HEK293 (cell line): ENCODE results near the gene CADPS2.

Experiments used
- CTCF ChIA-PET: fragments of 350-600 bp; formaldehyde crosslinking; extraction: SDS; loops from one replicate; lab custom pipeline; 2021; ENCODE audit warnings: antibody characterized with exemption; lab: Yijun Ruan, JAX
- POLR2A ChIA-PET: fragments of 300-600 bp; formaldehyde crosslinking; extraction: SDS; loops from one replicate; lab custom pipeline; 2020; ENCODE audit warnings: antibody characterized with exemption, inconsistent platforms; lab: Yijun Ruan, JAX
- H3K27ac ChIP-seq: fragments of 200-500 bp; sonication (Bioruptor generic); 2 replicates; pipeline ENCODE4 v1.5.1; 2014; ENCODE audit warnings: low read depth, low read length, control low read depth, inconsistent platforms; ENCODE audit errors: extremely low read depth
- H3K36me3 ChIP-seq, 2 experiments: fragments of 200-500 bp in 1 of 2; sonication (Bioruptor generic) in 1 of 2; 1 replicate in 1 of 2; 2 replicates in 1 of 2; pipeline ENCODE4 v1.5.1; 2014 to 2017; ENCODE audit warnings: inconsistent platforms in 2 of 2, low read length in 2 of 2; ENCODE audit not compliant: control insufficient read depth in 2 of 2, insufficient read depth in 1 of 2
- H3K4me1 ChIP-seq: fragments of 200-500 bp; sonication (Bioruptor generic); 2 replicates; pipeline ENCODE4 v1.5.1; 2014; ENCODE audit warnings: mild to moderate bottlenecking, low read length, inconsistent platforms; ENCODE audit not compliant: control insufficient read depth, insufficient read depth
- H3K4me3 ChIP-seq: 2 replicates; pipeline ENCODE4 v1.5.1; 2011; ENCODE audit warnings: low read depth, mild to moderate bottlenecking, control low read depth, low read length, moderate library complexity
- H3K9me3 ChIP-seq: fragments of 200-500 bp; sonication (Bioruptor generic); 2 replicates; pipeline ENCODE4 v1.5.1; 2014; ENCODE audit warnings: low read depth, low read length, inconsistent platforms; ENCODE audit not compliant: control insufficient read depth, insufficient read depth
- GFI1B ChIP-seq: fragments of 450-650 bp; formaldehyde crosslinking; IDR thresholded peaks from 2 replicates; pipeline ENCODE4 v1.5.1; 2016; ENCODE audit warnings: missing biosample characterization, missing genetic modification characterization
- GLIS1 ChIP-seq: fragments of 450-650 bp; formaldehyde crosslinking; IDR thresholded peaks from 2 replicates; pipeline ENCODE4 v1.5.1; 2016; ENCODE audit warnings: missing biosample characterization, missing genetic modification characterization
- MEIS1 ChIP-seq: sonication (generic); formaldehyde crosslinking; IDR thresholded peaks from 2 replicates; pipeline ENCODE4 v1.8.1; 2022; ENCODE audit warnings: missing genetic modification reagents, mild to moderate bottlenecking, borderline replicate concordance
- ZEB2 ChIP-seq: fragments of 450-650 bp; formaldehyde crosslinking; IDR thresholded peaks from 2 replicates; pipeline ENCODE4 v1.5.1; 2016; ENCODE audit warnings: missing biosample characterization, missing genetic modification characterization
- ZFP3 ChIP-seq: fragments of 450-650 bp; formaldehyde crosslinking; IDR thresholded peaks from 2 replicates; pipeline ENCODE4 v1.5.1; 2016; ENCODE audit warnings: low read depth, missing biosample characterization, missing genetic modification characterization
- ZNF132 ChIP-seq: fragments of 450-650 bp; formaldehyde crosslinking; IDR thresholded peaks from 2 replicates; pipeline ENCODE4 v1.5.1; 2017; ENCODE audit warnings: missing biosample characterization, missing genetic modification characterization, borderline replicate concordance
- ZNF138 ChIP-seq: fragments of 450-650 bp; formaldehyde crosslinking; IDR thresholded peaks from 2 replicates; pipeline ENCODE4 v1.5.1; 2016; ENCODE audit warnings: missing biosample characterization, missing genetic modification characterization, borderline replicate concordance
- ZNF221 ChIP-seq: fragments of 450-650 bp; formaldehyde crosslinking; IDR thresholded peaks from 2 replicates; pipeline ENCODE4 v1.5.1; 2017; ENCODE audit warnings: missing biosample characterization, missing genetic modification characterization, borderline replicate concordance
- ZNF266 ChIP-seq: fragments of 450-650 bp; formaldehyde crosslinking; IDR thresholded peaks from 2 replicates; pipeline ENCODE4 v1.5.1; 2016; ENCODE audit warnings: missing biosample characterization, missing genetic modification characterization, low read depth
- ZNF280C ChIP-seq: fragments of 450-650 bp; formaldehyde crosslinking; IDR thresholded peaks from 2 replicates; pipeline ENCODE4 v1.5.1; 2016; ENCODE audit warnings: missing biosample characterization, missing genetic modification characterization
- ZNF324 ChIP-seq: fragments of 450-650 bp; formaldehyde crosslinking; IDR thresholded peaks from 2 replicates; pipeline ENCODE4 v1.5.1; 2016; ENCODE audit warnings: missing biosample characterization, missing genetic modification characterization
- ZNF391 ChIP-seq: fragments of 450-650 bp; formaldehyde crosslinking; IDR thresholded peaks from 2 replicates; pipeline ENCODE4 v1.5.1; 2016; ENCODE audit warnings: low read depth, missing biosample characterization, missing genetic modification characterization, borderline replicate concordance
- ZNF585B ChIP-seq: fragments of 450-650 bp; formaldehyde crosslinking; IDR thresholded peaks from 2 replicates; pipeline ENCODE4 v1.5.1; 2016; ENCODE audit warnings: missing biosample characterization, missing genetic modification characterization
- ZNF621 ChIP-seq: fragments of 450-650 bp; formaldehyde crosslinking; IDR thresholded peaks from 2 replicates; pipeline ENCODE4 v1.5.1; 2017; ENCODE audit warnings: missing biosample characterization, missing genetic modification characterization
- ZNF830 ChIP-seq: fragments of 450-650 bp; IDR thresholded peaks from 2 replicates; pipeline ENCODE4 v1.5.0; 2018; ENCODE audit warnings: missing biosample characterization, missing genetic modification characterization, low read depth, mild to moderate bottlenecking, moderate library complexity
- ZNF837 ChIP-seq: fragments of 450-650 bp; formaldehyde crosslinking; IDR thresholded peaks from 2 replicates; pipeline ENCODE4 v1.5.1; 2016; ENCODE audit warnings: missing biosample characterization, missing genetic modification characterization
- ZSCAN16 ChIP-seq: fragments of 450-650 bp; formaldehyde crosslinking; IDR thresholded peaks from 2 replicates; pipeline ENCODE4 v1.5.1; 2016; ENCODE audit warnings: missing biosample characterization, missing genetic modification characterization
- TF ChIP-seq, protein P1 (sequence below): fragments of 450-650 bp; formaldehyde crosslinking; IDR thresholded peaks from 2 replicates; pipeline ENCODE4; 2016; ENCODE audit warnings: missing biosample characterization, missing genetic modification characterization
- TF ChIP-seq, protein P2 (sequence below): fragments of 450-650 bp; formaldehyde crosslinking; IDR thresholded peaks from 2 replicates; pipeline ENCODE4 v1.5.1; 2016; ENCODE audit warnings: missing biosample characterization, missing genetic modification characterization
- TF ChIP-seq, protein P3 (sequence below): fragments of 450-650 bp; formaldehyde crosslinking; IDR thresholded peaks from 2 replicates; pipeline ENCODE4 v1.5.1; 2016; ENCODE audit warnings: missing biosample characterization, missing genetic modification characterization
- TF ChIP-seq, protein P4 (sequence below): fragments of 450-650 bp; formaldehyde crosslinking; IDR thresholded peaks from 2 replicates; pipeline ENCODE4 v1.5.1; 2016; ENCODE audit warnings: missing biosample characterization, missing genetic modification characterization

The CADPS2 gene

DNA sequence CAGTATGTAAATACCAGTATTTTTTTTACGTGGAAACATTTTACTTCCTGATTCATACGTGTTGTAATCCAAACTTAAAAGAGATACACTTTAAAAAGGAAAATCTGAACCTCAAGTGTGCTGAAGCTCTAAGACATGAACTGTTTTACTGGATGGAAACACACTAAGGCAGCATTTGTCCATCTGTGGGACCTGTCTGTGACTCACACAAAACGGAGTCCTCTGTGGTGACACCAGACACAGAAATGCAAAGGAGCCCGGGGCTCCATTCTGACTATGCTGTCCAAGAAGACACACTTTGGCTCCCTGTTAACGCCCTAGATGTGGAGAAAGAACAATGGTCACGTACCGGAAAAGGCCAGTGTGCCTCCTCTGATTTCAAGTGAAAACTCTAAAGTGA is 211.2 kb downstream of the CADPS2 start:
- CTCF ChIA-PET, result interaction anchor here (0.7 kb wide), 1 partner anchor 164 kb away, joined by 3 read pairs; no protein-coding TSS in a partner anchor
- H3K36me3 ChIP-seq, result no peaks in the 10 kb centered on the region
- no peaks in the 10 kb centered on the region for H3K4me1 ChIP-seq
- H3K4me3 ChIP-seq, result no peak overlapping the region
- POLR2A ChIA-PET, result no interaction called here
- no peak overlapping the region for H3K27ac ChIP-seq
- no peaks in the 10 kb centered on the region for H3K9me3 ChIP-seq
- TF ChIP-seq ZEB2 (tag by site-specific recombination) (no peak), ZNF830 (tag by site-specific recombination) (no peak), ZNF837 (tag by site-specific recombination) (no peak), ZNF391 (no peak), ZNF585B (tag by site-specific recombination) (no peak), ZSCAN16 (tag by site-specific recombination) (no peak)
- TF ChIP-seq, protein P1, sequence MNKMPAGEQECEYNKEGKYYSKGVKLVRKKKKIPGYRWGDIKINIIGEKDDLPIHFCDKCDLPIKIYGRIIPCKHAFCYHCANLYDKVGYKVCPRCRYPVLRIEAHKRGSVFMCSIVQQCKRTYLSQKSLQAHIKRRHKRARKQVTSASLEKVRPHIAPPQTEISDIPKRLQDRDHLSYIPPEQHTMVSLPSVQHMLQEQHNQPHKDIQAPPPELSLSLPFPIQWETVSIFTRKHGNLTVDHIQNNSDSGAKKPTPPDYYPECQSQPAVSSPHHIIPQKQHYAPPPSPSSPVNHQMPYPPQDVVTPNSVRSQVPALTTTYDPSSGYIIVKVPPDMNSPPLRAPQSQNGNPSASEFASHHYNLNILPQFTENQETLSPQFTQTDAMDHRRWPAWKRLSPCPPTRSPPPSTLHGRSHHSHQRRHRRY (tag by site-specific recombination), result no peak
- TF ChIP-seq, protein P2, sequence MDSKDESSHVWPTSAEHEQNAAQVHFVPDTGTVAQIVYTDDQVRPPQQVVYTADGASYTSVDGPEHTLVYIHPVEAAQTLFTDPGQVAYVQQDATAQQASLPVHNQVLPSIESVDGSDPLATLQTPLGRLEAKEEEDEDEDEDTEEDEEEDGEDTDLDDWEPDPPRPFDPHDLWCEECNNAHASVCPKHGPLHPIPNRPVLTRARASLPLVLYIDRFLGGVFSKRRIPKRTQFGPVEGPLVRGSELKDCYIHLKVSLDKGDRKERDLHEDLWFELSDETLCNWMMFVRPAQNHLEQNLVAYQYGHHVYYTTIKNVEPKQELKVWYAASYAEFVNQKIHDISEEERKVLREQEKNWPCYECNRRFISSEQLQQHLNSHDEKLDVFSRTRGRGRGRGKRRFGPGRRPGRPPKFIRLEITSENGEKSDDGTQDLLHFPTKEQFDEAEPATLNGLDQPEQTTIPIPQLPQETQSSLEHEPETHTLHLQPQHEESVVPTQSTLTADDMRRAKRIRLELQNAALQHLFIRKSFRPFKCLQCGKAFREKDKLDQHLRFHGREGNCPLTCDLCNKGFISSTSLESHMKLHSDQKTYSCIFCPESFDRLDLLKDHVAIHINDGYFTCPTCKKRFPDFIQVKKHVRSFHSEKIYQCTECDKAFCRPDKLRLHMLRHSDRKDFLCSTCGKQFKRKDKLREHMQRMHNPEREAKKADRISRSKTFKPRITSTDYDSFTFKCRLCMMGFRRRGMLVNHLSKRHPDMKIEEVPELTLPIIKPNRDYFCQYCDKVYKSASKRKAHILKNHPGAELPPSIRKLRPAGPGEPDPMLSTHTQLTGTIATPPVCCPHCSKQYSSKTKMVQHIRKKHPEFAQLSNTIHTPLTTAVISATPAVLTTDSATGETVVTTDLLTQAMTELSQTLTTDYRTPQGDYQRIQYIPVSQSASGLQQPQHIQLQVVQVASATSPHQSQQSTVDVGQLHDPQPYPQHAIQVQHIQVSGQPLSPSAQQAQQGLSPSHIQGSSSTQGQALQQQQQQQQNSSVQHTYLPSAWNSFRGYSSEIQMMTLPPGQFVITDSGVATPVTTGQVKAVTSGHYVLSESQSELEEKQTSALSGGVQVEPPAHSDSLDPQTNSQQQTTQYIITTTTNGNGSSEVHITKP, result no peak

DNA sequence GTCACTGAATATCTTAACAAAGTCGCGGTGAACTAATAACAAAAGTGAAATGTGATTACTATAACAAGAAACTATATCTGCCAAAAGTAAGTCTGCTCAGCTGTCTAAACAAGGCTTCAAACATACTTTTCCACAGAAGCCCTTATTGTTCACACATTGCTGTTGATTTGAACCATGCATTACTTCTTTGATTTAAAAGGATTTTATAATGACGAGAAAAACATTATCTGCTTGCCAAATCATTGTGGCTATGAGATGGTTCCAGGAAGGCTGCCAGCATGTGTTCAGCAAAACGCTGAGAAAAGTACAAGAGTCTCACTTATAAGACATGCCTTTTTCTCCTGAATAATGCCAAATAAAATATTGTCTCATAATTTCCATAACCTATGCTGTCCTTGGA is 211.8 kb downstream of the CADPS2 start:
- Histone ChIP-seq H3K4me1 (no peaks in the 10 kb centered on the region), H3K4me3 (no peak overlapping the region), H3K9me3 (no peaks in the 10 kb centered on the region), H3K36me3 (no peaks in the 10 kb centered on the region), H3K27ac (no peak overlapping the region)
- TF ChIP-seq MEIS1 (CRISPR knock-in tag) (no peak), ZNF138 (tag by site-specific recombination) (no peak), ZNF221 (tag by site-specific recombination) (no peak)
- CTCF ChIA-PET, result no interaction called here
- POLR2A ChIA-PET, result no interaction called here

- ChIA-PET POLR2A (no interaction called here), CTCF (no interaction called here)
- no peaks in the 10 kb centered on the region for H3K9me3 ChIP-seq
- H3K36me3 ChIP-seq, result no peaks in the 10 kb centered on the region
- TF ChIP-seq ZNF280C (tag by site-specific recombination) (no peak), ZNF132 (tag by site-specific recombination) (no peak), ZFP3 (no peak), ZSCAN16 (tag by site-specific recombination) (no peak), ZNF621 (tag by site-specific recombination) (no peak), ZNF324 (tag by site-specific recombination) (no peak), GLIS1 (tag by site-specific recombination) (no peak), ZNF266 (tag by site-specific recombination) (no peak), GFI1B (tag by site-specific recombination) (no peak)
- TF ChIP-seq, protein P3, sequence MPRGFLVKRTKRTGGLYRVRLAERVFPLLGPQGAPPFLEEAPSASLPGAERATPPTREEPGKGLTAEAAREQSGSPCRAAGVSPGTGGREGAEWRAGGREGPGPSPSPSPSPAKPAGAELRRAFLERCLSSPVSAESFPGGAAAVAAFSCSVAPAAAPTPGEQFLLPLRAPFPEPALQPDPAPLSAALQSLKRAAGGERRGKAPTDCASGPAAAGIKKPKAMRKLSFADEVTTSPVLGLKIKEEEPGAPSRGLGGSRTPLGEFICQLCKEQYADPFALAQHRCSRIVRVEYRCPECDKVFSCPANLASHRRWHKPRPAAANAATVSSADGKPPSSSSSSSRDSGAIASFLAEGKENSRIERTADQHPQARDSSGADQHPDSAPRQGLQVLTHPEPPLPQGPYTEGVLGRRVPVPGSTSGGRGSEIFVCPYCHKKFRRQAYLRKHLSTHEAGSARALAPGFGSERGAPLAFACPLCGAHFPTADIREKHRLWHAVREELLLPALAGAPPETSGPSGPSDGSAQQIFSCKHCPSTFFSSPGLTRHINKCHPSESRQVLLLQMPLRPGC (tag by site-specific recombination), result no peak
- TF ChIP-seq, protein P4, sequence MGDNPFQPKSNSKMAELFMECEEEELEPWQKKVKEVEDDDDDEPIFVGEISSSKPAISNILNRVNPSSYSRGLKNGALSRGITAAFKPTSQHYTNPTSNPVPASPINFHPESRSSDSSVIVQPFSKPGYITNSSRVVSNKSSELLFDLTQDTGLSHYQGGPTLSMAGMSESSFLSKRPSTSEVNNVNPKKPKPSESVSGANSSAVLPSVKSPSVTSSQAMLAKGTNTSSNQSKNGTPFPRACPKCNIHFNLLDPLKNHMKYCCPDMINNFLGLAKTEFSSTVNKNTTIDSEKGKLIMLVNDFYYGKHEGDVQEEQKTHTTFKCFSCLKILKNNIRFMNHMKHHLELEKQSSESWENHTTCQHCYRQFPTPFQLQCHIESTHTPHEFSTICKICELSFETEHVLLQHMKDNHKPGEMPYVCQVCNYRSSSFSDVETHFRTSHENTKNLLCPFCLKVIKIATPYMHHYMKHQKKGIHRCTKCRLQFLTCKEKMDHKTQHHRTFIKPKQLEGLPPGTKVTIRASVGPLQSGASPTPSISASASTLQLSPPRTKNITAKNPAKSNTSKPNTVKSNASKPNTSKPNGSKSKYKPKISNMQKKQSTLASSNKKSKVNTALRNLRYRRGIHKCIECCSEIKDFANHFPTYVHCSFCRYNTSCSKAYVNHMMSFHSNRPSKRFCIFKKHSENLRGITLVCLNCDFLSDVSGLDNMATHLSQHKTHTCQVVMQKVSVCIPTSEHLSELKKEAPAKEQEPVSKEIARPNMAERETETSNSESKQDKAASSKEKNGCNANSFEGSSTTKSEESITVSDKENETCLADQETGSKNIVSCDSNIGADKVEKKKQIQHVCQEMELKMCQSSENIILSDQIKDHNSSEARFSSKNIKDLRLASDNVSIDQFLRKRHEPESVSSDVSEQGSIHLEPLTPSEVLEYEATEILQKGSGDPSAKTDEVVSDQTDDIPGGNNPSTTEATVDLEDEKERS (tag by site-specific recombination), result no peak
- no peak overlapping the region for H3K27ac ChIP-seq
- H3K4me3 ChIP-seq, result no peak overlapping the region
- H3K4me1 ChIP-seq, result no peaks in the 10 kb centered on the region
Observed at GRCh38 chr7:122673951-122674350, 212.3 kb downstream of the CADPS2 start.
